ENCODE data around the gene FGGY. TPM values are rescaled to one million over a fixed set of nuclear protein-coding genes. Genes with fewer than 3 reads are reported as not detected.

Gene FGGY
- total RNA-seq, 1 donor: 24.6 TPM

DNA sequence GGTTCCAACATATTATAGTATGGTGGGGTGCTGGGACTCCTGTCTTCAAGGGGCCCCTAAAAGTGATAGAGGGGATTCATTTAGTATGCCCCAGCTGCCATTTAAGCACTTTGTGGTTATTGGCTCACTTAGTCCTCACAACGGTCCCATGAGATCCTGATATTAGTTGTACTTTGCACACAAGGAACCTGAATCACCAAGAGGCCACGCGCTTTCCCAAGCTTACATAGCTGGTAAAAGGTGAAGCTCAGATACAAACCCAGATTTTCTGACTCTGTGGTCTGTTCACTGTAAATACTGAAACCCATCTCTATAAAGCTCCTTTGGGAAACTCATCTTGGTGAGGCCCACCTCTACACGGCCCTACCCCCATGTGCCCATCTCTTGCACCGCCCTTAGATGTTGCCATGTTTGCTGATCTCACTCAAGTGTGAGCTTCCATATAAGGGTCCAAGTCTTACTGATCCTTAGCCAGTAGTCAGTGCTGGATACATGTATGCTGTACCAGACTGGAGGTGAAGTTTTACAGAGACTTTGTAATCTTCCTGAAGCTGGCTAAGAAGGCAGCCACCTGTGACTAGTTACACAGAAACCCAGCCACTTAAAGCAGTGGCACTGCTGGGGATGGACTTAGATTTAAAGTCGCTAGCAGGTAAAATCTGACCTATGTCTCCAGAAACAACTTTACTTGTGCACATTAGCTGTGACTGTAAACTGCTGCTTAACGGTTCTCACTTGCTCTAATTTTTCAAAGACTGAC lies 393.5 kb downstream of the FGGY start:
- TF ChIP-seq CTCF (IDR thresholded peaks at IDR 0.05; ENCODE audit: extremely low read depth, low read depth, low read length): no peak
- Histone ChIP-seq H3K36me3 (ENCODE audit: insufficient read depth, low read length) (no peaks in the 10 kb centered on the region), H4K20me1 (ENCODE audit: insufficient read depth, low read length) (no peaks in the 10 kb centered on the region), H3K4me2 (ENCODE audit: insufficient read depth, low read length) (no peak overlapping the region), H3K9me3 (ENCODE audit: low read depth, low read length) (no peaks in the 10 kb centered on the region), H3K79me2 (ENCODE audit: insufficient read depth, low read length) (no peaks in the 10 kb centered on the region), H3K4me1 (ENCODE audit: insufficient read depth, low read length) (peaks cover 10% of the 10 kb centered on the region), H3K27me3 (ENCODE audit: insufficient read depth, low read length) (no peaks in the 10 kb centered on the region), H3K27ac (ENCODE audit: low read depth, low read length) (no peak overlapping the region), H2AFZ (ENCODE audit: low read length) (no peak overlapping the region), H3K4me3 (ENCODE audit: insufficient read depth, low read length) (no peak overlapping the region)
- no peak for DNase-seq (ENCODE audit: insufficient read length, low spot score, missing footprints)

- Histone ChIP-seq H3K4me2 (ENCODE audit: insufficient read depth, low read length) (no peak overlapping the region), H3K4me1 (ENCODE audit: insufficient read depth, low read length) (peaks cover 10% of the 10 kb centered on the region), H3K27me3 (ENCODE audit: insufficient read depth, low read length) (no peaks in the 10 kb centered on the region), H3K79me2 (ENCODE audit: insufficient read depth, low read length) (no peaks in the 10 kb centered on the region), H3K27ac (ENCODE audit: low read depth, low read length) (no peak overlapping the region), H3K36me3 (ENCODE audit: insufficient read depth, low read length) (no peaks in the 10 kb centered on the region), H2AFZ (ENCODE audit: low read length) (no peak overlapping the region), H3K4me3 (ENCODE audit: insufficient read depth, low read length) (no peak overlapping the region), H4K20me1 (ENCODE audit: insufficient read depth, low read length) (no peaks in the 10 kb centered on the region), H3K9me3 (ENCODE audit: low read depth, low read length) (no peaks in the 10 kb centered on the region)
- TF ChIP-seq CTCF (IDR thresholded peaks at IDR 0.05; ENCODE audit: extremely low read depth, low read depth, low read length): no peak
- no peak for DNase-seq (ENCODE audit: insufficient read length, low spot score, missing footprints)
Measured at GRCh38 chr1:59691261-59691660, 394.4 kb downstream of the FGGY start.

- Histone ChIP-seq H3K79me2 (ENCODE audit: insufficient read depth, low read length) (no peaks in the 10 kb centered on the region), H3K9me3 (ENCODE audit: low read depth, low read length) (no peaks in the 10 kb centered on the region), H3K4me1 (ENCODE audit: insufficient read depth, low read length) (peaks cover 10% of the 10 kb centered on the region), H3K27ac (ENCODE audit: low read depth, low read length) (peak overlapping the region; percentile 59), H2AFZ (ENCODE audit: low read length) (peak overlapping the region; percentile 14), H3K27me3 (ENCODE audit: insufficient read depth, low read length) (no peaks in the 10 kb centered on the region), H3K36me3 (ENCODE audit: insufficient read depth, low read length) (no peaks in the 10 kb centered on the region), H3K4me2 (ENCODE audit: insufficient read depth, low read length) (peak overlapping the region; percentile 18), H4K20me1 (ENCODE audit: insufficient read depth, low read length) (no peaks in the 10 kb centered on the region), H3K4me3 (ENCODE audit: insufficient read depth, low read length) (no peak overlapping the region)
- peak; percentile 86 for DNase-seq (ENCODE audit: insufficient read length, low spot score, missing footprints)
- no peak for TF ChIP-seq CTCF (IDR thresholded peaks at IDR 0.05; ENCODE audit: extremely low read depth, low read depth, low read length)
Measured at GRCh38 chr1:59692591-59692990, 395.7 kb downstream of the FGGY start.

- H3K4me1 ChIP-seq (ENCODE audit: insufficient read depth, low read length): peaks cover 10% of the 10 kb centered on the region
- H3K27me3 ChIP-seq (ENCODE audit: insufficient read depth, low read length): no peaks in the 10 kb centered on the region
- no peaks in the 10 kb centered on the region for H3K36me3 ChIP-seq (ENCODE audit: insufficient read depth, low read length)
- no peak for DNase-seq (ENCODE audit: insufficient read length, low spot score, missing footprints)
- TF ChIP-seq CTCF (IDR thresholded peaks at IDR 0.05; ENCODE audit: extremely low read depth, low read depth, low read length): no peak
- no peak overlapping the region for H3K4me3 ChIP-seq (ENCODE audit: insufficient read depth, low read length)
- no peaks in the 10 kb centered on the region for H3K79me2 ChIP-seq (ENCODE audit: insufficient read depth, low read length)
- no peak overlapping the region for H3K4me2 ChIP-seq (ENCODE audit: insufficient read depth, low read length)
- H4K20me1 ChIP-seq (ENCODE audit: insufficient read depth, low read length): no peaks in the 10 kb centered on the region
- H3K9me3 ChIP-seq (ENCODE audit: low read depth, low read length): no peaks in the 10 kb centered on the region
- H2AFZ ChIP-seq (ENCODE audit: low read length): no peak overlapping the region
- peak overlapping the region; percentile 59 for H3K27ac ChIP-seq (ENCODE audit: low read depth, low read length)
Measured at GRCh38 chr1:59693406-59693805, 396.5 kb downstream of the FGGY start.

All from osteoblast (primary cell).